Effector memory CD8-positive, alpha-beta T cell (primary cell): ENCODE measurements around the gene ST8SIA6.

ENCODE experiments used
- ATAC-seq: fragments of 150-1000 bp; cut with Tn5 transposase; replicated peaks from 2 replicates; pipeline ENCODE4 v1.10.0; 2021; ENCODE audit warnings: mild to moderate bottlenecking, moderate library complexity
- DNase-seq, 3 experiments: peaks; one replicate each; pipeline ENCODE4 v3.0.0; 2021
- H3K27ac Mint-ChIP-seq, 2 donors: one replicate each; pipeline ENCODE4 v1.8.0; 2022; ENCODE audit warnings: mild to moderate bottlenecking in 2 of 2, mixed read lengths in 2 of 2, moderate library complexity in 2 of 2
- H3K27me3 Mint-ChIP-seq, 2 donors: one replicate each; pipeline ENCODE4 v1.8.0; 2022; ENCODE audit warnings: mixed read lengths in 2 of 2
- H3K36me3 Mint-ChIP-seq: one replicate; pipeline ENCODE4 v1.8.0; 2022; ENCODE audit warnings: mild to moderate bottlenecking, moderate library complexity, mixed read lengths; ENCODE audit not compliant: insufficient read depth
- H3K4me1 Mint-ChIP-seq, 2 donors: one replicate each; pipeline ENCODE4 v1.8.0; 2022; ENCODE audit warnings: low read depth in 2 of 2, mixed read lengths in 2 of 2
- H3K4me3 Mint-ChIP-seq, 2 donors: one replicate each; pipeline ENCODE4 v1.8.0; 2022; ENCODE audit warnings: mild to moderate bottlenecking in 2 of 2, mixed read lengths in 2 of 2, moderate library complexity in 2 of 2
- H3K9me3 Mint-ChIP-seq, 2 donors: one replicate each; pipeline ENCODE4 v1.8.0; 2022; ENCODE audit warnings: mixed read lengths in 2 of 2

ST8SIA6 gene

GRCh38 chr10:17428351-17429097 is 25.9 kb downstream of the ST8SIA6 start:
- ATAC-seq (peak; percentile 92), DNase-seq (peak; percentile 53 to 59 (median 55))
- no peaks in the 10 kb centered on the region for H3K9me3 Mint-ChIP-seq

DNA sequence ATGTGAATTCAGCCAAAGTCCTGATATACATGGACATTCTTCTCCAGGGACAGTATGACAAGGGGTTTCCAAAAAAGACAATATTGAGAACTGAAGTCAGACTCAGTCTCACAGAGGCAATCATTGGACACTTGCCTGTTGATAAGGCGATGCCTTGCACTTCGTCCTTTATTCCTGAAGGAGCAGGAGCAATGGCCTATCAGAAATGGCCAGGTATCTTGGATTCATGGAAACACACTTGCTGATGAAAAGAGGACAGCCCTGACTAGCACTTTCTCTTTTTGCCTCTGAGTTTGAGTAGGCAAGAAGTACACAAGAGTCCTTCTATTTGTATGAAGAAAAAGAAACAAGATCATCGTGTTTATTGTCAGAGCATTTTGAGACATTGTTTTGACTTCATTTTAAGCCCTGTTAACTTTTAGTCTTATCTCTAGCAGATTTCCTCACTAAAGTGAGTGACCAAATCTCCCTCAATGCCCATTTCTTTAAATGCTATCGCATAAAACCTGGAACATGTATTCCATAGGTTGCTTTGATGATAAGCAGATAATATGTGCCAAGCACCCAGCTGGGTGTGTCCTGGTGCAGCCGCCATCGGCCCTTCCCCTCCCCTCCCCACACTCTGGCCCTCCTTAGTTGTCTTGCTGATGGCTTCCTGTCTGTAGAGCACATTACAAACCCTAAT is 26.6 kb downstream of the ST8SIA6 start:
- peak overlapping the region; percentile 80 to 89 for H3K27ac Mint-ChIP-seq
- no peaks in the 10 kb centered on the region for H3K36me3 Mint-ChIP-seq
- H3K4me3 Mint-ChIP-seq: peak overlapping the region; percentile 77 to 83
- peaks cover 58 to 60% of the 10 kb centered on the region in 2 donors for H3K4me1 Mint-ChIP-seq
- no peaks in the 10 kb centered on the region for H3K9me3 Mint-ChIP-seq
- peak; percentile 17 for ATAC-seq
- peaks cover 0 to 11% of the 10 kb centered on the region in 2 donors for H3K27me3 Mint-ChIP-seq
- no peak for DNase-seq

More at GRCh38 chr10:17428351-17429097, 25.9 kb downstream of the ST8SIA6 start:
- no peaks in the 10 kb centered on the region for H3K36me3 Mint-ChIP-seq
- H3K27me3 Mint-ChIP-seq: peaks cover 0 to 12% of the 10 kb centered on the region in 2 donors
- H3K4me3 Mint-ChIP-seq: peak overlapping the region; percentile 77 to 83
- peaks cover 55 to 56% of the 10 kb centered on the region in 2 donors for H3K4me1 Mint-ChIP-seq
- H3K27ac Mint-ChIP-seq: peak overlapping the region; percentile 80 to 89

GRCh38 chr10:17427201-17427600 is 27.2 kb downstream of the ST8SIA6 start:
- H3K36me3 Mint-ChIP-seq: no peaks in the 10 kb centered on the region
- no peaks in the 10 kb centered on the region for H3K9me3 Mint-ChIP-seq
- no peak for ATAC-seq
- H3K4me1 Mint-ChIP-seq: peaks cover 58 to 60% of the 10 kb centered on the region in 2 donors
- peaks cover 0 to 10% of the 10 kb centered on the region in 2 donors for H3K27me3 Mint-ChIP-seq
- H3K4me3 Mint-ChIP-seq: peak overlapping the region in 1 of 2 donors; percentile 15
- no peak for DNase-seq
- H3K27ac Mint-ChIP-seq: peak overlapping the region in 1 of 2 donors; percentile 89

DNA sequence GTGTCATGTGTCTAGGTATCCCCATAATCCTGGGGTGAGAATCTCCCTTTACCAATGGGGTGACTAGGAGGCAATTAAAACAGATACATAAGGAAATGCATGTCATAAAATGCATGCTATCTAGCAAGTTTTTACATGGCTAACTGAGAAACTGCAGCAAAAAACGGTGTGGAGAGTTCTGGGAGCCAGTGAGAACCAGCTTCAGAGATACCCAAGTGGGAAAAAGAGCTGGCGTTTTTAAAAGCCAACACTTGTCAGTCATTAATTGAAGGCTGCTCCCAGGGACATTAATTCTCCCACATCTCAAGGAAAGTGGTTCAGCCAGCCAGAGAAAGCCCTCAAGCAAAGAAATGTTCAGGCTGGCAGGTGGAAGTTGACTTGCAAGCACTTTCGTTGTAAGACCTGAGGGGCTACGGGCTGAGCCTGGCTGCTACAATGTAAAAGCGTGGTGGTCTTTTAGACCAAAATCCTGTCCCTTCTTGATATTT is 28.1 kb downstream of the ST8SIA6 start:
- H3K9me3 Mint-ChIP-seq: no peaks in the 10 kb centered on the region
- H3K4me1 Mint-ChIP-seq: peaks cover 58 to 60% of the 10 kb centered on the region in 2 donors
- H3K27me3 Mint-ChIP-seq: peaks cover 0 to under 1% of the 10 kb centered on the region in 2 donors
- ATAC-seq (no peak), DNase-seq (no peak)
- H3K4me3 Mint-ChIP-seq: peak overlapping the region; percentile 58 to 59
- peak overlapping the region in 1 of 2 donors; percentile 94 for H3K27ac Mint-ChIP-seq
- no peaks in the 10 kb centered on the region for H3K36me3 Mint-ChIP-seq

GRCh38 chr10:17425584-17426262 is 28.7 kb downstream of the ST8SIA6 start:
- Mint-ChIP-seq H3K27ac (peak overlapping the region; percentile 78 to 94), H3K9me3 (no peaks in the 10 kb centered on the region), H3K4me3 (peak overlapping the region; percentile 58 to 59), H3K27me3 (no peaks in the 10 kb centered on the region), H3K4me1 (peaks cover 54 to 58% of the 10 kb centered on the region in 2 donors), H3K36me3 (no peaks in the 10 kb centered on the region)
- ATAC-seq: peak; percentile 34
- peak in 1 of 3 experiments; percentile 23 for DNase-seq

DNA sequence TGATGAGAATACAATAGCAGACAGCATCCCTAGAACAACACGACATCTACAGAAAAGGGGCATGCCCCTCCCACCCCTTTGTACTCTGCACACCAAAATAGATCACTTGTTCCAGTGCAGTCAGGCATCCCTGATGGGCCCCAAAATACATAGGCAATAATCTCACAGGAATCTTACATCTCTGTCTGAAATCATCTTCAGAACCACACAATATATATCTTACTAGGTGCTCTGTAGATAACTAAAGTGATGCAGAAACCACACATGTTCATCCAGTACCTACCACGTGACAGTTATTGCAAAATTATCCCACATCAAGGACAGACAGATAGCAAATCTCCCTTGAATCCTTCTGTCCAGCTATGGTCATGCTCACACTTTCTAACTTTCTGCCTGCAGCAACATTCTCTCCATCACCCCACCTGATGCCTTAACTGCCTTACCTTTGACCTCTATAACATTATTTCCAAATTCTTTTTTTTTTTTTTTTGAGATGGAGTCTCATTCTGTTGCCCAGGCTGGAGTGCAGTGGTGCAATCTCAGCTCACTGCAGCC is 30.7 kb downstream of the ST8SIA6 start:
- no peak for ATAC-seq

GRCh38 chr10:17422931-17423330 is 31.5 kb downstream of the ST8SIA6 start:
- Mint-ChIP-seq H3K36me3 (no peaks in the 10 kb centered on the region), H3K27ac (no peak overlapping the region), H3K4me3 (no peak overlapping the region), H3K27me3 (no peaks in the 10 kb centered on the region), H3K4me1 (peaks cover 31 to 32% of the 10 kb centered on the region in 2 donors), H3K9me3 (no peaks in the 10 kb centered on the region)
- no peak for ATAC-seq
- DNase-seq: no peak

More for the DNA sequence above, 30.7 kb downstream of the ST8SIA6 start:
- Mint-ChIP-seq H3K36me3 (no peaks in the 10 kb centered on the region), H3K4me1 (peaks cover 38 to 40% of the 10 kb centered on the region in 2 donors), H3K27ac (peak overlapping the region in 1 of 2 donors; percentile 57), H3K4me3 (peak overlapping the region in 1 of 2 donors; percentile 23), H3K9me3 (no peaks in the 10 kb centered on the region), H3K27me3 (no peaks in the 10 kb centered on the region)
- no peak for DNase-seq

DNA sequence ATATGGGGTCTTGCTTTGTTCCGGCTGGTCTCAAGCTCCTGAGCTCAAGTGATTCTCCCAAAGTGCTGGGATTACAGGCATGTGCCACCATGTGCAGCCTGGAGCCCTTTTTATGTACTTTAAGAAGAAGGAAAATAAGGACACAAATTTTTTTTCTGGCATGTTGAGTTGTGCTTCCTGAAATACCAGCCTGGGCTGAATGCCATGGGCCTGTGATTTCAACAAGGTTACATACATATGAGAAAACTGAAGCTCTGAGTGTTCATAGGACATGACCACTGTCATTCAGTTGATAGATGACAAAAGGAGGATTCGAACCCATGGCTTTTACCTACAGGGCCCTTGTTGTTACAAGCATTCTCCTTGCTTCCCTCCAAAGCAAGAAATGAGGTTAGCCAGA is 36.1 kb downstream of the ST8SIA6 start:
- Mint-ChIP-seq H3K4me3 (no peak overlapping the region), H3K36me3 (no peaks in the 10 kb centered on the region), H3K9me3 (no peaks in the 10 kb centered on the region), H3K27me3 (peaks cover 0 to 7% of the 10 kb centered on the region in 2 donors), H3K27ac (no peak overlapping the region), H3K4me1 (peaks cover 0 to 7% of the 10 kb centered on the region in 2 donors)
- ATAC-seq (no peak), DNase-seq (no peak)

DNA sequence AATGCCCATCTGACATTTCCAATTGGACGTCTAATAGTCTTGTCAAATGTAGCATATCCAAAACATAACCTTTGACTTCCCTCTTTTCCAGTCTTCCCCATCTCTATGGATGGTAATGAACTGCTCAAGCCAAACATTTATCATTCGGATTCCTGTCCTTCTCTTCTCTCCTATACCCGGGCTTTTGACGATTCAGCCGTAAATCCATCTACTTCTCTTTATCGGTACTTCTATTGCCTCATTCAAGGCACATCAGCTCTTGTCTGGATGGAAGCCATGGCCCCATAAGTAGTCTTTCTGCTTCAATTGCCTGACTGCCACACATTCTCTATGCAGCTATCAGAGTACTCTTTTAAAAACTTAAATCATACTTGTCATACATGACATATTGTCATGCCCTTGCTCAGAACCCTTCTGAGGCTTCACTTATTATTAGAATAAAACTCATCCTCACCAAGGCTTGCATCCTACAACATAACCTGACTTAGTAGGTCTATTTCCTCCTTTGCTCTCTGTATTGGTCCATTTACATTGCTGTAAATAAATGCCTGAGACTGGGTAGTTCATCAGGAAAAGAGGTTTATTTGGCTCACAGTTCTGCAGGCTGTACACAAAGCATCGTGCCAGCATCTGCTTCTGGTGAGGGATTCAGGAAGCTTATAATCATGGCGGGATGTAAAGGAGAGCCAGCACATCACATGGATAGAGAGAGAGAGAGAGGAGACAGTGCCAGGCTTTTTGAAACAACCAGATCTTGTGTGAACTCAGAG is 37.8 kb downstream of the ST8SIA6 start:
- Mint-ChIP-seq H3K36me3 (no peaks in the 10 kb centered on the region), H3K27me3 (peaks cover 0 to 7% of the 10 kb centered on the region in 2 donors), H3K27ac (peak overlapping the region in 1 of 2 donors; percentile 55), H3K4me1 (peaks cover 3 to 5% of the 10 kb centered on the region in 2 donors), H3K4me3 (no peak overlapping the region), H3K9me3 (no peaks in the 10 kb centered on the region)
- no peak for DNase-seq
- no peak for ATAC-seq

- Mint-ChIP-seq H3K27me3 (peaks cover 0 to 7% of the 10 kb centered on the region in 2 donors), H3K9me3 (no peaks in the 10 kb centered on the region), H3K4me3 (no peak overlapping the region), H3K27ac (peak overlapping the region in 1 of 2 donors; percentile 50), H3K36me3 (no peaks in the 10 kb centered on the region), H3K4me1 (peaks cover 3 to 5% of the 10 kb centered on the region in 2 donors)
- DNase-seq: no peak
- ATAC-seq: no peak
Observed at GRCh38 chr10:17415046-17415658, 39.2 kb downstream of the ST8SIA6 start.

DNA sequence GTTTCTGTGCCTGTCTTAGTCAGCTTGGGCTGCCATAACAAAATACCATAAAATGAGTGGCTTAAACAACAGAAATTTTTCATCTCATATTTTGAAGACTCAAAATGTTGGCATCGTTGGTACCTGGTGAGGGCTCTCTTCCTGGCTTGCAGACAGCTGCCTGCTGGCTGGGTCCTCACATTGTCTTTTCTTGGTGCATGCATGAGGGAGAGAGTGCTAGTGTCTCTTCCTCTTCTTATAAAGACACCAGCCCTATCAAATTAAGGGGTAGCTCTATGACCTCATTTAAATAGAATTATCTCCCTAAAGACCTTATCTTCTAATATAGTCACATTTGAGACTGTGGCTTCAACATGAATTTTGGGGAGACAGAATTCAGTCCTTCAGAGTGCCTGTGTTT is 39.9 kb downstream of the ST8SIA6 start:
- peaks cover 3 to 5% of the 10 kb centered on the region in 2 donors for H3K4me1 Mint-ChIP-seq
- no peak for DNase-seq
- no peak for ATAC-seq
- H3K36me3 Mint-ChIP-seq: no peaks in the 10 kb centered on the region
- H3K4me3 Mint-ChIP-seq: no peak overlapping the region
- no peaks in the 10 kb centered on the region for H3K9me3 Mint-ChIP-seq
- H3K27me3 Mint-ChIP-seq: peaks cover 0 to 7% of the 10 kb centered on the region in 2 donors
- peak overlapping the region in 1 of 2 donors; percentile 50 for H3K27ac Mint-ChIP-seq

DNA sequence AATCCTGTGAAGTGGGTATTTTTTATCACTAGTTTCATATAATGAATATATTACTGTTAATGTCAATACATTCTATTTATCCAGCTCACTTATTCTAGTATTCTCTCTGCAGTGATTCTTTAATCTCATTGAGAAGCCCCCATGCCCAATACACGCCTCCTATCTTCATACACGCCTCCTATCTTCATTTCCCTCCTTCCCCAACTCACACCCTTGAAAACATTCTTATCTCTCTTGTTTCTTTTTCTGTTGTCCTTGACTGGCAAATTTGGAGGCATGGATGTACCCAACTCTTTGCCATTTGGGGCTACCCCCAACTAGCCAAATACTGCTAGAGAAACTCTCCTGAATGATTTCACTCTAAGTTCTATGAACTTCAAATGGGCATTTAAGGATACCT is 40.5 kb downstream of the ST8SIA6 start:
- no peak overlapping the region for H3K27ac Mint-ChIP-seq
- no peak for ATAC-seq
- no peaks in the 10 kb centered on the region for H3K36me3 Mint-ChIP-seq

More for the DNA sequence above, 40.5 kb downstream of the ST8SIA6 start:
- Mint-ChIP-seq H3K4me3 (no peak overlapping the region), H3K9me3 (no peaks in the 10 kb centered on the region), H3K27me3 (peaks cover 0 to 7% of the 10 kb centered on the region in 2 donors), H3K4me1 (peaks cover 6 to 9% of the 10 kb centered on the region in 2 donors)
- no peak for DNase-seq
